Stimulated activated CD4-positive, alpha-beta T cell treated with anti-CD3 and anti-CD28 coated beads, Interleukin-15, amount 100 ng/mL, for 48 hours (primary cell): ENCODE data around the gene IMPA2.
"Not testable (repeated sequence)": the region's sequence is repeated elsewhere in the genome, so short reads cannot be mapped to it uniquely, and the experiment has no call there.

Experiments used
- DNase-seq, 2 donors: peaks; one replicate each; pipeline ENCODE4 v3.0.0-alpha.2; 2020; ENCODE audit warnings: low read depth in 2 of 2

Gene IMPA2

GRCh38 chr18:12048010-12048826 lies 66.9 kb downstream of the IMPA2 start:
- no peak for DNase-seq

- no peak for DNase-seq
Observed at GRCh38 chr18:12048827-12049175, 67.5 kb downstream of the IMPA2 start.

- DNase-seq, result no peak
Observed at GRCh38 chr18:12049978-12050811, 68.9 kb downstream of the IMPA2 start.

- DNase-seq, result no peak
Observed at GRCh38 chr18:12052866-12053265, 71.6 kb downstream of the IMPA2 start.

- no peak for DNase-seq
Observed at GRCh38 chr18:12053289-12053688, 72.0 kb downstream of the IMPA2 start.

- DNase-seq, result no peak
Observed at GRCh38 chr18:12056034-12056883, 75.0 kb downstream of the IMPA2 start.

GRCh38 chr18:12056884-12057402 lies 75.6 kb downstream of the IMPA2 start:
- no peak for DNase-seq

GRCh38 chr18:12057419-12058039 lies 76.2 kb downstream of the IMPA2 start:
- DNase-seq, result no peak

- DNase-seq, result no peak
Observed at GRCh38 chr18:12059334-12060181, 78.3 kb downstream of the IMPA2 start.

GRCh38 chr18:12060182-12060870 lies 79.0 kb downstream of the IMPA2 start:
- DNase-seq, result no peak

- DNase-seq, result no peak
Observed at GRCh38 chr18:12061685-12062084, 80.4 kb downstream of the IMPA2 start.

- no peak for DNase-seq
Observed at GRCh38 chr18:12062974-12063373, 81.7 kb downstream of the IMPA2 start.

- no peak for DNase-seq
Observed at GRCh38 chr18:12064086-12064763, 82.9 kb downstream of the IMPA2 start.

GRCh38 chr18:12065397-12065796 lies 84.1 kb downstream of the IMPA2 start:
- DNase-seq, result no peak

GRCh38 chr18:12066910-12067511 lies 85.7 kb downstream of the IMPA2 start:
- no peak for DNase-seq

GRCh38 chr18:12067671-12068070 lies 86.4 kb downstream of the IMPA2 start:
- DNase-seq, result no peak

GRCh38 chr18:12068316-12068949 lies 87.1 kb downstream of the IMPA2 start:
- not testable (repeated sequence) for DNase-seq

GRCh38 chr18:12068950-12069320 lies 87.6 kb downstream of the IMPA2 start:
- DNase-seq, result no peak
